Fibroblast of the aortic adventitia (primary cell): ENCODE results near the gene CCDC24. TPM values are rescaled to one million over a fixed set of nuclear protein-coding genes. Genes with fewer than 3 reads are reported as not detected.

Source experiments
- DNase-seq: peaks from one replicate; pipeline ENCODE4 v3.0.0-alpha.2; 2010; ENCODE audit warnings: low read depth
- H3K4me3 ChIP-seq: 2 replicates; pipeline ENCODE4 v1.5.1; 2011; ENCODE audit warnings: low read depth, mild to moderate bottlenecking, control low read depth, low read length, moderate library complexity
- total RNA-seq: library from RNA; depleted of rRNA; stranded (reverse); fragments of >200 nt; gene quantifications from 2 replicates; pipeline ENCODE4 v1.2.3, GENCODE V29; 2012; ENCODE audit warnings: low replicate concordance
- TF ChIP-seq, protein P1 (sequence below): IDR thresholded peaks from 2 replicates; pipeline ENCODE4 v1.5.1; 2011; ENCODE audit warnings: mild to moderate bottlenecking, low read length, control low read depth, inconsistent platforms; ENCODE audit not compliant: insufficient read depth

Gene CCDC24
- total RNA-seq, 1 donor = 2.6 TPM

GRCh38 chr1:43996733-43997115, 5.3 kb downstream of the CCDC24 start:
- no peak overlapping the region for H3K4me3 ChIP-seq
- no peak for DNase-seq
- TF ChIP-seq, protein P1, sequence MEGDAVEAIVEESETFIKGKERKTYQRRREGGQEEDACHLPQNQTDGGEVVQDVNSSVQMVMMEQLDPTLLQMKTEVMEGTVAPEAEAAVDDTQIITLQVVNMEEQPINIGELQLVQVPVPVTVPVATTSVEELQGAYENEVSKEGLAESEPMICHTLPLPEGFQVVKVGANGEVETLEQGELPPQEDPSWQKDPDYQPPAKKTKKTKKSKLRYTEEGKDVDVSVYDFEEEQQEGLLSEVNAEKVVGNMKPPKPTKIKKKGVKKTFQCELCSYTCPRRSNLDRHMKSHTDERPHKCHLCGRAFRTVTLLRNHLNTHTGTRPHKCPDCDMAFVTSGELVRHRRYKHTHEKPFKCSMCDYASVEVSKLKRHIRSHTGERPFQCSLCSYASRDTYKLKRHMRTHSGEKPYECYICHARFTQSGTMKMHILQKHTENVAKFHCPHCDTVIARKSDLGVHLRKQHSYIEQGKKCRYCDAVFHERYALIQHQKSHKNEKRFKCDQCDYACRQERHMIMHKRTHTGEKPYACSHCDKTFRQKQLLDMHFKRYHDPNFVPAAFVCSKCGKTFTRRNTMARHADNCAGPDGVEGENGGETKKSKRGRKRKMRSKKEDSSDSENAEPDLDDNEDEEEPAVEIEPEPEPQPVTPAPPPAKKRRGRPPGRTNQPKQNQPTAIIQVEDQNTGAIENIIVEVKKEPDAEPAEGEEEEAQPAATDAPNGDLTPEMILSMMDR = no peak

GRCh38 chr1:43997295-43997999, 6.0 kb downstream of the CCDC24 start:
- no peak overlapping the region for H3K4me3 ChIP-seq
- no peak for DNase-seq
- TF ChIP-seq, protein P1 = no peak

- TF ChIP-seq, protein P1 = no peak
- DNase-seq = no peak
These were observed 6.6 kb downstream of the CCDC24 start for GRCh38 chr1:43998000-43998378.

DNA sequence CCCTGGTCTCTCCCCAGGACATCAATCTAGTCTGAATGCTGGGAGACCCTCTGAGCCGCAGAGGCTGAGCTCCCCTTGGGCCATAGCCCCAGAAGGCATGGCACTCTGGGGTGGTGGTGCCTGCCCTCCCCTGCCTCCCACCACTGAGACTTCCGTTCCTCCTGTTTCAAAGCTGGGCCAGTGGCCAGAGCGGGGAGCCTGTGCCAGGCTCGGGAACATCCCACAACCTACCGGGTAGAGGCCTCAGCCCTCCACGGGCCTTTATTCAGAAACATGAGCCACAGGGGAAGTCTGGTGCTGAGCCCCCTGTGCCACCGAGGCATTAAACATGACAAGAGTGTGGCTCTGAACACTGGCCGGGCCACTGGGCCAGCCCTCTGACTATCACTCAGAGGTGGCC, 8.1 kb downstream of the CCDC24 start:
- TF ChIP-seq, protein P1 = no peak
- DNase-seq = no peak
- no peak overlapping the region for H3K4me3 ChIP-seq

More at GRCh38 chr1:43998000-43998378, 6.6 kb downstream of the CCDC24 start:
- no peak overlapping the region for H3K4me3 ChIP-seq

DNA sequence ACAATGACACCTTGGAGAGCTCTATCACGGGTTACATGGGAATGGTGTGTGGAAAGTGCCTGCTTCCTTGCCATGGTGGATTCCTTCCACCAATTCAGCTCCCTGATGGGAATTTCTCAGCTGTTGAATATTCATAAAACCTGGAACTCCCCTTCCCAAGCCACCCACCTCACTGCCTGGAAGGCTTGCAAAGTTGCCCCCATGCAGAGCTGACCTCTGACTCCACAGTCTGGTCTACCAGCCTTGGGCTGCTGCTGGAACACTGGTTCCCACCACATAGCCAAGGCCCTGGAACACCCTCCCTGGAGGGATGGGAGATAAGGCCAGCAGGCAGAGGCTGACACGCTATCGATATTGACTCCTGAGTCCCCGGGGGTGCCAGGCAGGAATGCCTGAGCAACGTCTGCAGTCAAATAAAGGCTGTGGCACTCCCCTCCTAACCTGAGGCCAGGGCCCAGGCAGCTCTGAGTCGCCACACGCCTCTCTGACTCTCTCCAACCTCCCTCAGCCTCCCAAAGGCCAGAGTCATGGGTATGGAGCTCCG, 8.8 kb downstream of the CCDC24 start:
- DNase-seq = no peak
- TF ChIP-seq, protein P1 = no peak
- H3K4me3 ChIP-seq = no peak overlapping the region

DNA sequence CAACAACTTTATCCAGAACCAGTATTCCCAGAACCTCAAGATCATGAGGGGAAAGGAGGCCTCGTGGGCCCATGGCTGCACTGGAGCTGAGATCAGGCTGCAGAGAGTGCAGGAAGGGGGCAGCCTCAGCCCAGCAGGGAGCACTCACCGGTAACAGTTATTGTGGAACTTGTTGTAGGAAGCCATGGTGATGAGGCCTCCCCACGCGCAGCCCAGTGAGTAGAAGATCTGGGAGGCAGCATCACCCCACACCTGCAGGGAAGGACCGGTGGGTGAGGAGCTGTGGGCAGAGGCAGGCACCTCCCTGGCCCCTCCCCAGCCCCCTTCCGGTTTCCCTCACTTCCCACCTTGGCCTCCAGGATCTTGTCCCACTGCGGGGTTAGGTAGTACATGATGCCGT, 10.8 kb downstream of the CCDC24 start:
- H3K4me3 ChIP-seq = no peak overlapping the region
- no peak for DNase-seq
- TF ChIP-seq, protein P1 = no peak

DNA sequence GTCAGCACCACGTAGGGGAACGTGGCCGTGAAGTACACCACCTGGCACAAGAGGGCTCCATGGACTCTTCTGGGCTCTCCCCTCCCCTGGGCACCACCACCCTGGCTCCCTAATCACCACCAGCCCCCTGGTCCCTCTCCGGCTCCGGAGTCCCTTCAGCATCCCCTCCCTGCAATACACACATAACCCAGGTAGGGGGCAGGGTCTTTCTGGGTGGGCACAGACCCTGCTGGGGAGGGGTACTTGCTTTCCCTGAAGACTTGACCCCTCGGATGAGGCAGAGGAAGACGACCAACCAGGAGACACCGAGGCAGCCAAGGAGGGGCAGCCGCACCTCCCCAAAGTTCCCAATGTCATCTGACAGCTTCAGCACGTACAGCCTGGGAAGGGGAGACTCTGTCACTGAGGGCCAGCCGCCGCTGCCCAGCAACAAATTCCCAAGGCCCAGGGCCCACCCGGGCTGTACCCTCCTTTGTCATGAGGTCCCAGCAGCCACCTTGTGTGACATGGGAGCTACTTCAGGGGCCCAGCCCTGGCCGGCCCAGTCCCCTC, 11.3 kb downstream of the CCDC24 start:
- no peak overlapping the region for H3K4me3 ChIP-seq
- TF ChIP-seq, protein P1 = no peak
- no peak for DNase-seq
